NCI-H748 treated with DMSO at 0.1 percent for 48 hours (cell line): ENCODE data around the gene AXDND1.
"Not testable (repeated sequence)": the region's sequence is repeated elsewhere in the genome, so short reads cannot be mapped to it uniquely, and the experiment has no call there.

Experiments
- DNase-seq: peaks from one replicate; lab custom pipeline; 2025; lab: John Stamatoyannopoulos, UW

The AXDND1 gene

GRCh38 chr1:179366093-179366800, 476 bp downstream of the AXDND1 start:
- no peak for DNase-seq

GRCh38 chr1:179369751-179370341, 4.1 kb downstream of the AXDND1 start:
- DNase-seq, result peak; percentile 41

- DNase-seq, result no peak
Observed at GRCh38 chr1:179372160-179372559, 6.4 kb downstream of the AXDND1 start.

- no peak for DNase-seq
Observed at GRCh38 chr1:179376223-179376622, 10.5 kb downstream of the AXDND1 start.

- no peak for DNase-seq
Observed at GRCh38 chr1:179380299-179380698, 14.5 kb downstream of the AXDND1 start.

DNA sequence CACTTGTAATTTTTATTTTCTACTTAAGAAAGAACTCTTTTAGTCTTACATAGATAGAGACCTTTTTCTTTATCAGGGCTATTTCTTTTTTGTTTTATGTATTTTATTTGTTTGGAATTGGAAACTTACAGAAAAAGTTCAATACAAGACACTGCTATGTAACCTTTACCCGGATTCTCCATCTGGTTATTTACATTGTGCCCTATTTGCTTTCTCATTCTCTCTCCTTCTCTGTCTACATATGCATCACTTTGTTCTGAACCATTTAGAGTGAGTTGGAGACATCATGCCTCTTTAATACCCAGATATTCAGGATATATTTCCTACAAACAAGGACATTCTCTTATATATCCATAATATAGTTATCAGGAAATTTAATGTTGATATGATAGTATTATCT, 18.3 kb downstream of the AXDND1 start:
- no peak for DNase-seq

GRCh38 chr1:179385510-179385909, 19.7 kb downstream of the AXDND1 start:
- DNase-seq, result no peak

- DNase-seq, result no peak
Observed at GRCh38 chr1:179393721-179394120, 27.9 kb downstream of the AXDND1 start.

DNA sequence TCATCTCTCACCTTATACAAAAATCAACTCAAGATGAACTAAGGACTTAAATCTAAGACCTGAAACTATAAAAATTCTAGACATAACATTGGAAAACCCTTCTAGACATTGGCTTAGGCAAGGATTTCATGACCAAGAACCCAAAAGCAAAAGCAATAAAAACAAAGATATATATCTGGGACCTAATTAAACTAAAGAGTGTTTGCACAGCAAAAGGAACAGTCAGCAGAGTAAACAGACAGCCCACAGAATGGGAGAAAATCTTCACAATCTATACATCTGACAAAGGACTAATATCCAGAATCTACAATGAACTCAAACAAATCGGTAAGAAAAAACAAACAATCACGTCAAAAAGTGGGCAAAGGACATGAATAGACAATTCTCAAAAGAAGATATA, 33.6 kb downstream of the AXDND1 start:
- not testable (repeated sequence) for DNase-seq

GRCh38 chr1:179417760-179418159, 52.0 kb downstream of the AXDND1 start:
- not testable (repeated sequence) for DNase-seq

DNA sequence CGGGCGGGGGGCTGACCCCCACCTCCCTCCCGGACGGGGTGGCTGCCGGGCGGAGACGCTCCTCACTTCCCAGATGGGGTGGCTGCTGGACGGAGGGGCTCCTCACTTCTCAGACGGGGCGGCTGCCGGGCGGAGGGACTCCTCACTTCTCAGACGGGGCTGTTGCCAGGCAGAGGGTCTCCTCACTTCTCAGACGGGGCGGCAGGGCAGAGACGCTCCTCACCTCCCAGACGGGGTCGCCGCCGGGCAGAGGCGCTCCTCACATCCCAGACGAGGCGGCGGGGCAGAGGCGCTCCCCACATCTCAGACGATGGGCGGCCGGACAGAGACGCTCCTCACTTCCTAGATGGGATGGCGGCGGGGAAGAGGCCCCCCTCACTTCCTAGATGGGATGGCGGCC, 52.9 kb downstream of the AXDND1 start:
- not testable (repeated sequence) for DNase-seq

DNA sequence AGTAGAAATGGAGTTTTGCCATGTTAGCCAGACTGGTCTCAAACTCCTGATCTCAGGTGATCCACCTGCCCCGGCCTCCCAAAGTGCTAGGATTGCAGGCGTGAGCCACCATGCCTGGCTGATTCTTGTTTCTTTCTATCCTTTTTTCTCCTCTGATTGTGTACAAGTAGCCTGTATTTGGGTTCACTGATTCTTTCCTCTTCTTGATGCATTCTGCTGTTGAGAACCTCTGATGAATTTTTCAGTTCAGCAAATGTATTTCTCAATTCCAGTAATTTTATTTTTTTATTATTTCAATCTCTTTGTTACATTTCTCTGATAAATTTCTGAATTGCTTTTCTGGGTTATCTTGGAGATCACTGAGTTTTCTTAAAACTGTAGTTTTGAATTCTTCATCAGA, 58.8 kb downstream of the AXDND1 start:
- no peak for DNase-seq

DNA sequence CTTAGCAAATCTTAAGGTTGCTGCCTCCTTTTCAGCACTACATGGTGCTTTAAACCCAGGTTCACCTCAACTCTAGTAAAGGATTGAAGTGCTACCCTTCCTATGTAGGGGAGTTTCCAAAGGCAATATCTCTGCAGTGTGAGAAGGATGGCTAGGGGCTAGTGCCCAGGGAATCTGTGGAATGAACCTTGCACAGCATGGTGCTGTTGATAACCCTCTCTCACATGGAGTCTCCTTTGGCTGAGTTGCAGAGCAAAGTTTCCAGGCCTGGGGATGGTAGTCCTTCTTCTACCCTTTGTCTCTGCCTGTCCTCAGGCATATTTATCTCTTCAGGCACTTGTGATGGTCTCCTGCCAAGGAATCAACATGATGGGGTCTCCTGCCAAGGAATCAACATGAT, 59.4 kb downstream of the AXDND1 start:
- DNase-seq, result no peak

GRCh38 chr1:179437171-179437570, 71.4 kb downstream of the AXDND1 start:
- no peak for DNase-seq

DNA sequence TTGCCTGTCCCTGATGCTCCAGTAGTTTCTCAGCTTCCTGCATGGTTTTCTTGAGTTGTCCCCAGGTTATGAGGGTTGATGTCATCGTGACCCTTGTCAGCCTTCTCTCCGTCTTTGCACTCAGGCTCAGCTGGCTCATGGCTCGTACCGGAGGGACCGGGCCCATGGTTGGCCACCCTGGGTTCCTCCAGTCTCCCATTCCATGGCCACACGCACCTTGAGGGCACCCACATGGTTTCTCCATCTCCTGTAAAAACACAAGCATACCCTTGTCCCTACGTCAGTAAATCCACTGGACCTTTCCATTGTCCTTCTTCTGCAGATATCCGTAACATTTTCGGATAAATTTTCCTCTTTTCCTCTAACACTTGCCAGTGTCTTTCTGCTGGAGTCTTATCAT, 73.9 kb downstream of the AXDND1 start:
- DNase-seq, result not testable (repeated sequence)

DNA sequence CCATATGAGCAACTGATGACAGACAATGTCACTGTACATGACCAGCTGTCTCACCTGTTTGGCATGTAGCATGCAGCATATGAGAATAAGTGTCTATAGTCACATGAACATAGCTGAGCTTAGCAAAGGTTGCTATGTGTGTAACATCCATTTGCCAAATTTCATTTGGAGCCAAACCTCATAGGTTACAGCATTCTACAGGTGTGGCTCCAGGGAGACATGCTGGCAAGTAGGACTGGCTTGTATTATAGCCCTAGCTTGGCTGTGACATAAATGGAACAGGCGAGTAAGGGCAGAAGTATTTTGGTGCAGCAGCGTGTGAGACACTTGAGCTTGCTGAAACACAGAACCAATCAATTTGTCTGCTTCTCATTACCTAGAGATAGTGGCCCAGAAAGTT, 74.5 kb downstream of the AXDND1 start:
- not testable (repeated sequence) for DNase-seq

GRCh38 chr1:179440971-179441370, 75.2 kb downstream of the AXDND1 start:
- no peak for DNase-seq

GRCh38 chr1:179441501-179441900, 75.7 kb downstream of the AXDND1 start:
- no peak for DNase-seq

GRCh38 chr1:179442846-179443245, 77.1 kb downstream of the AXDND1 start:
- DNase-seq, result not testable (repeated sequence)

DNA sequence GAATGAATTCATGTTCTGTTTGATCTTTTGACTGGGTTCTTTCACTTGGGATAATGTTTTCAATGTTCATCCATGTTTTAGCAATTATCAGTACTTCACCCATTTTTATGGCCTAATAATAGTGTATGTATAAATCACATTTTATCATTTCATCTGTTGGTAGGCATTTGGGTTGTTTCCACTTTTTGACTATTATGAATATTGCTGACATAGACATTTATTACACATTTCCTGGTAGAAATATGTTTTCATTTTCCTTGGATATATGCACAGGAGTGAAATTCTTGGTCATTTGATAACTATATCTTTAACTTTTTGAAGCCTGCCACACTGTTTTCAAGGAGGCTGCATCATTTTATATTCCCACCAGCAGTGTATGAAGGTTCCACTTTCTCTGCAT, 79.8 kb downstream of the AXDND1 start:
- DNase-seq, result no peak

DNA sequence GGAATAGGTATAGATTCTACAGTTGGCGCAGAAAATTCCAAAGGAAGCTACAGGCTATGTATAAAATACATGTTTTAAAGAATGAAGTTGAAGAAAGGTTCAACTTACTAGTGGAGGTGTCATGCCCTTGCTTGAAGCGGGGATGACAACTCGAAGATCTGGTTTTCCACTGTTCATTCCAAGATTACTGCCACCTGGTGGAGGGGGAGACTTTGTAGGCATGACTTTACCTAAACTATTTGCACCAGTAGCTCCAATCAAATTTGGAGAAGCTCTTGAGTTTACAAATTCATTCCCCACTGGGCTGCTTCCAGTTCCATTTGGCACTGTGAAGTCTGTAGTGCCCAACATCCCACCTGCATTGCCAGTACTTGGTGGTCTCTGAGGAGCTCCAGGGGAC, 81.7 kb downstream of the AXDND1 start:
- DNase-seq, result no peak

GRCh38 chr1:179448437-179449149, 82.8 kb downstream of the AXDND1 start:
- no peak for DNase-seq

- not testable (repeated sequence) for DNase-seq
Observed at GRCh38 chr1:179459606-179460206, 93.9 kb downstream of the AXDND1 start.
